RWPE1 (cell line): ENCODE measurements around the gene SMPD4.
"Not testable (repeated sequence)": the region's sequence is repeated elsewhere in the genome, so short reads cannot be mapped to it uniquely, and the experiment has no call there.

Experiments
- CTCF ChIA-PET: fragments of 350-600 bp; sonication (Branson Sonifier 250); formaldehyde crosslinking; extraction: SDS; loops from one replicate; lab custom pipeline; 2021; lab: Yijun Ruan, JAX
- POLR2A ChIA-PET: fragments of 400-600 bp; formaldehyde crosslinking; extraction: SDS; loops from one replicate; lab custom pipeline; 2020; ENCODE audit warnings: antibody characterized with exemption; ENCODE audit not compliant: low non-redundant PET; lab: Yijun Ruan, JAX
- DNase-seq: peaks from one replicate; pipeline ENCODE4 v3.0.0; 2012; ENCODE audit warnings: low spot score
- H3K27ac ChIP-seq: fragments of 450-650 bp; 2 replicates; pipeline ENCODE4 v1.5.1; 2017
- CTCF ChIP-seq: fragments of 450-650 bp; conservative IDR thresholded peaks from 2 replicates; pipeline ENCODE4 v1.5.1; 2017; ENCODE audit warnings: low read depth, mild to moderate bottlenecking

The SMPD4 gene

GRCh38 chr2:130181325-130181879 lies at the start of gene SMPD4:
SMPD4 (minus strand) TSS chr2:130181602; CDS start chr2:130176592, 5,010 bp downstream.
- DNase-seq: peak; percentile 86
- POLR2A ChIA-PET: interaction anchor here (0.5 to 1.6 kb wide), 4 partner anchors 12 to 161 kb away, joined by 3 to 6 read pairs (median 4); partner anchors contain the start of gene IMP4
- CTCF ChIA-PET: interaction anchor here (0.7 kb wide), 1 partner anchor 157 kb away, joined by 3 read pairs; no protein-coding TSS in a partner anchor
- no peak for TF ChIP-seq CTCF
- H3K27ac ChIP-seq: peak within 1 kb of the TSS; percentile 89

GRCh38 chr2:130230907-130231306 lies 49.5 kb upstream of the SMPD4 start:
- POLR2A ChIA-PET, DNase-seq, H3K27ac ChIP-seq, CTCF ChIA-PET: not testable (repeated sequence)

DNA sequence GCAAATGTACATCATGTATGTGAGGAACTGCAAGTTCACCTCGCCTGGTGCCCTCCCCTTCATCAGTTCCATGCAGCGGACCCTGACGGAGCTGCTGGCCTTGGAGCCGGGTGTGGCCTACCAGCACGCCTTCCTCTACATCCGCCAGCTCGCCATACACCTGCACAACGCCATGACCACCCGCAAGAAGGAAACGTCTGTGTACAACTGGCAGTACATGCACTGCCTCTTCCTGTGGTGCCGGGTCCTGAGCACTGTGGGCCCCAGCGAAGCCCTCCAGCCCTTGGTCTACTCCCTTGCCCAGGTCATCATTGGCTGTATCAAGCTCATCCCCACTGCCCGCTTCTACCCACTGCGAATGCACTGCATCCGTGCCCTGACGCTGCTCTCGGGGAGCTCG lies 49.0 kb upstream of the SMPD4 start:
- CTCF ChIA-PET, DNase-seq: not testable (repeated sequence)

GRCh38 chr2:130229161-130229510 lies 47.7 kb upstream of the SMPD4 start:
- H3K27ac ChIP-seq: peak overlapping the region; percentile 50
- POLR2A ChIA-PET: interaction anchor here (0.6 kb wide), 1 partner anchor 24 kb away, joined by 4 read pairs; no protein-coding TSS in a partner anchor
- peak; percentile 76 for DNase-seq
- CTCF ChIA-PET: interaction anchor here (0.6 kb wide), 1 partner anchor 66 kb away, joined by 4 read pairs; no protein-coding TSS in a partner anchor

More for the DNA sequence above, 49.0 kb upstream of the SMPD4 start:
- H3K27ac ChIP-seq, POLR2A ChIA-PET: not testable (repeated sequence)

DNA sequence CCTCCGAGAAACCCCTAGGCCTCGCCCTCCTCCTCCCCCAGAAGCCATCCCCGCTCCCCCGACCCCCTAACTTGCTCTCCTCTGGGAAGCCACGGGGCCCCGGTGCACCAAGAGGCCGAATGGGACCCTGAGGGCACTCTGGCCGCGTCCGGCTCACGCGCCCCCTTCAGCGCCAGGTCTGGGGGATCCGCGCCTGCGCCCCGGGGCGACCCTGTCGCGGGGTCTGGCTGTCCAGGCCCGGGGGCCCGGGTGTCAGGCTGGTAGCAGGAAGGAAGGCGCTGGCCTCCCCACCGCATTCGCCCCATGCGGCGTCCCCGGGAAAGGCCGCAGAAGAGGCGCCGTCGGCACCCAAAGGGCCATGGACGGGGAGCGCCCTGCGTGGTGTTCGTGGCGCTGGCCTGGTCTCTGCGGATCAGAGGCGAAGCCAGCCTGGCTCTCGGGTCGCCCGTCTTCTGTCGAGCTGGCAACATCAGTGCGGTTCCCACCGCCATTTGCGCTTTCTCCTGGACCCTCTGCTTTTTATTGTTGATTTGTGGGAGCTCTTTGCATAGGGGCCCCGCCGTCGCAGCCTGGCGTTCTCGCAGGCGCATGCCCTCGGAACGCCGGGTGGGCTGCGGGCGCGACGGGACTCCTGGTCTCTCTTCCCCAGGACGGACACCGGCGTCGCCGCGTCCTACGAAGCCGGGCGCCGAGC lies 47.2 kb upstream of the SMPD4 start:
- peak overlapping the region; percentile 50 for H3K27ac ChIP-seq
- POLR2A ChIA-PET, DNase-seq: not testable (repeated sequence)
- CTCF ChIA-PET: interaction anchor here (0.6 kb wide), 1 partner anchor 67 kb away, joined by 4 read pairs; no protein-coding TSS in a partner anchor

DNA sequence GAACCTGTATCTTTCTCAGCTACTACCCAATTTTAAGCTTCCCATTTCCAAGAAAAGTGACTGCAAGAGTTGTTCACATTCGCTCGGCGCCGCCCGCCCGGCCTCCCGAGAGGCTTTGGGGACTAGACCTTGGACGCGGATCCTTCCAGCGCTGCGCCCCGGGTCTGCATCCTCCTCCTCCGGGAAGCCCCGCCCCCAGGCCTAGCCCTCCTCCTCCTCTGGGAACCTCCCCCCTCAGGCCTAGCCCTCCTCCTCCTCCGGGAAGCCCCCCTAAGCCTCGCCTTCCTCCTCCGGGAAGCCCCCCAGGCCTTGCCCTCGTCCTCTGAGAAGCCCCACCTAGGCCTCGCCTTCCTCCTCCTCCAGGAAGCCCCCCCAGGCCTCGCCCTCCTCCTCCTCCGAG lies 46.6 kb upstream of the SMPD4 start:
- CTCF ChIA-PET, DNase-seq, H3K27ac ChIP-seq, POLR2A ChIA-PET: not testable (repeated sequence)

- DNase-seq, POLR2A ChIA-PET, CTCF ChIA-PET, H3K27ac ChIP-seq: not testable (repeated sequence)
Measured at GRCh38 chr2:130222523-130222922, 41.1 kb upstream of the SMPD4 start.

- DNase-seq, H3K27ac ChIP-seq, POLR2A ChIA-PET, CTCF ChIA-PET: not testable (repeated sequence)
Measured at GRCh38 chr2:130220505-130220904, 39.1 kb upstream of the SMPD4 start.

- CTCF ChIA-PET, DNase-seq, POLR2A ChIA-PET, H3K27ac ChIP-seq: not testable (repeated sequence)
Measured at GRCh38 chr2:130219147-130219546, 37.7 kb upstream of the SMPD4 start.

DNA sequence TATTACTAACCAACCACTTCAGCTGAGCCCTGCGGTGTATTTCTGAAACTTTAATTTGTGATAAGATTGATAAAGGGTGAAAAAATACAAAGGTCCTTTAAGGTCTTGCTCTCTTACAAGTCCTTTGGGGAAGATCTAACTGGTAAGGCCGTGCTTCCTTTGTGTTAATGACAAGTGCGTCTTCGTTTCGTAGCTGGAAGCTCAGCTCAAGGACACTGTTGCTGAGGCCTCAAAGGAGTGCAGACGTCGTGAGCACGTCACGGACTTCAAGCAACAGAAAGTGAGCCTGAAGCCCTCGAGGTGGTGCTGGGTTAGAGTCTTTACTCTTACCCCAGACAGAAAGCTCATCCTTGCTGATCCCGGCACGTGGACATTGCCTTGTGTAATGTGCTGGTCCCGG lies 25.6 kb upstream of the SMPD4 start:
- H3K27ac ChIP-seq, POLR2A ChIA-PET, DNase-seq, CTCF ChIA-PET: not testable (repeated sequence)

GRCh38 chr2:130203150-130203549 lies 21.7 kb upstream of the SMPD4 start:
- CTCF ChIA-PET, POLR2A ChIA-PET, DNase-seq, H3K27ac ChIP-seq: not testable (repeated sequence)

DNA sequence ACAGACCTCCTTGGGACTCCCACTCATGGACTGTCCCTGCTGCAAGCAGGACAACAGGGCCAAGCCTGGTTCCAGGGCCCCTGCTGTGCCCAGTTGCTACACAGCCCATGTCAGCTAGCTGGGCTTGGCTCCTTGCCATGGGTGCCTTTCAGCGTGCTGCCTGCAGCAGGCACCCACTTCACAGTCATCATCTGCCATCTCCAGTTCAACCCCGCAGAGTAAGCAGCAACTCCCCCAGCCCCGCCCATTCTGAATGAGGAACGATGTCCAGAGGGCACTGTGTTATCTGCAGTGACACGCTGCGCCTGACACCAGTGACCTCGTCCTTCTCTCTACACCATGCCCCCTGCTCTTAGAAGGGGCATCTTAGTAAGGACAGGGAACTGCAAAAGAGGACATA lies 21.1 kb upstream of the SMPD4 start:
- DNase-seq, H3K27ac ChIP-seq, CTCF ChIA-PET, POLR2A ChIA-PET: not testable (repeated sequence)
